ENCODE measurements around the gene MEGF11.

GRCh38 chr15:65896236-65896635, 357.3 kb downstream of the MEGF11 start:
- no peak for TF ChIP-seq SUZ12 (IDR thresholded peaks at IDR 0.05; ENCODE audit: extremely low read depth, insufficient read depth, insufficient read length)
- no peak for TF ChIP-seq ZNF274 (IDR thresholded peaks at IDR 0.05; ENCODE audit: low read depth, low read length)
